Upper lobe of right lung (tissue), 1 donor: ENCODE data around the gene ABCG1. TPM values are rescaled to one million over a fixed set of nuclear protein-coding genes. Genes with fewer than 3 reads are reported as not detected.

ENCODE experiments used
- ATAC-seq: fragments of 200-7000 bp; cut with Tn5 transposase; one replicate; pipeline ENCODE4 v1.9.1; 2020; ENCODE audit warnings: mild to moderate bottlenecking, moderate library complexity
- DNase-seq: peaks from one replicate; pipeline ENCODE4 v3.0.0-alpha.2; 2020
- H3K27ac ChIP-seq: fragments of 200-600 bp; one replicate; pipeline ENCODE4 v1.8.0; 2022
- H3K27me3 ChIP-seq: fragments of 200-600 bp; one replicate; pipeline ENCODE4 v1.8.0; 2022; ENCODE audit warnings: mild to moderate bottlenecking
- H3K36me3 ChIP-seq: fragments of 200-600 bp; one replicate; pipeline ENCODE4 v1.8.0; 2022
- H3K4me1 ChIP-seq: fragments of 200-600 bp; one replicate; pipeline ENCODE4 v1.8.0; 2022
- H3K4me3 ChIP-seq: fragments of 200-600 bp; one replicate; pipeline ENCODE4 v1.8.0; 2022; ENCODE audit warnings: mild to moderate bottlenecking
- H3K9me3 ChIP-seq: fragments of 200-600 bp; one replicate; pipeline ENCODE4 v1.8.0; 2022
- intact Hi-C: fragments of 100-400 bp; cut with DNase I; formaldehyde crosslinking; loops from one replicate; pipeline ENCODE4 v1.11.0; 2022
- total RNA-seq: library from RNA; stranded (reverse); fragmentation: NEBNext Ultra II Directional; extraction: Animal tissue kit (Norgen Biotek cat#: 25700); gene quantifications from one replicate; pipeline ENCODE4 v1.2.1, GENCODE V29; 2021
- TF ChIP-seq, protein P1 (sequence below): fragments of 200-600 bp; IDR thresholded peaks from one replicate; pipeline ENCODE4 v1.8.0; 2022; ENCODE audit warnings: antibody characterized with exemption
- donor health status: DM: no; HTN: yes; CAD: no; lungs with severe emphysema.

ABCG1 gene
- total RNA-seq, 1 donor from 2014 or later = 62.6 TPM

DNA sequence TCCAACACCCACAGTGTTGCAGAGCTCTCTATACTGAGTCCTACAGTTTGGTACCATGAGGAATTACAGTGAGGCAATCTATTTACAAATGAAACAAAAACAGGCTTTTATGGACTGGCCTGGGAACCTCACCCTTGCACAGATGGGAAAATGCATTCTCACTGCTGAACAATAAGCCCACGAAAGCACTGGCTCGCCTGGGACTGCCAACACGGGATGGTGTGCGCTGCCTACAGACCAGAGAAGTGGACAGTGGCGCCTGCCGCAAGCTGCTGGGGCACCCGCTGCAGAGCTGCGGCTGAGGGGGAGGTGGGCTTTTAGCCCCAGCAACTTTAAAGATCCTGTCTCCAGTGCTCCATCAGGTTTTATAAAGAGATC lies 28.5 kb upstream of the ABCG1 start:
- intact Hi-C loops = no loop called here

GRCh38 chr21:42191064-42191463 lies 27.9 kb upstream of the ABCG1 start:
- Histone ChIP-seq H3K4me3 (no peak overlapping the region), H3K27ac (no peak overlapping the region), H3K36me3 (no peaks in the 10 kb centered on the region), H3K4me1 (peaks cover 4% of the 10 kb centered on the region), H3K9me3 (no peaks in the 10 kb centered on the region), H3K27me3 (no peaks in the 10 kb centered on the region)
- intact Hi-C loops = no loop called here
- TF ChIP-seq, protein P1, sequence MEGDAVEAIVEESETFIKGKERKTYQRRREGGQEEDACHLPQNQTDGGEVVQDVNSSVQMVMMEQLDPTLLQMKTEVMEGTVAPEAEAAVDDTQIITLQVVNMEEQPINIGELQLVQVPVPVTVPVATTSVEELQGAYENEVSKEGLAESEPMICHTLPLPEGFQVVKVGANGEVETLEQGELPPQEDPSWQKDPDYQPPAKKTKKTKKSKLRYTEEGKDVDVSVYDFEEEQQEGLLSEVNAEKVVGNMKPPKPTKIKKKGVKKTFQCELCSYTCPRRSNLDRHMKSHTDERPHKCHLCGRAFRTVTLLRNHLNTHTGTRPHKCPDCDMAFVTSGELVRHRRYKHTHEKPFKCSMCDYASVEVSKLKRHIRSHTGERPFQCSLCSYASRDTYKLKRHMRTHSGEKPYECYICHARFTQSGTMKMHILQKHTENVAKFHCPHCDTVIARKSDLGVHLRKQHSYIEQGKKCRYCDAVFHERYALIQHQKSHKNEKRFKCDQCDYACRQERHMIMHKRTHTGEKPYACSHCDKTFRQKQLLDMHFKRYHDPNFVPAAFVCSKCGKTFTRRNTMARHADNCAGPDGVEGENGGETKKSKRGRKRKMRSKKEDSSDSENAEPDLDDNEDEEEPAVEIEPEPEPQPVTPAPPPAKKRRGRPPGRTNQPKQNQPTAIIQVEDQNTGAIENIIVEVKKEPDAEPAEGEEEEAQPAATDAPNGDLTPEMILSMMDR = no peak
- no peak for ATAC-seq
- no peak for DNase-seq

More for the DNA sequence above, 28.5 kb upstream of the ABCG1 start:
- no peak for ATAC-seq
- Histone ChIP-seq H3K36me3 (no peaks in the 10 kb centered on the region), H3K27me3 (no peaks in the 10 kb centered on the region), H3K4me3 (no peak overlapping the region), H3K4me1 (peaks cover 4% of the 10 kb centered on the region), H3K9me3 (no peaks in the 10 kb centered on the region), H3K27ac (no peak overlapping the region)
- TF ChIP-seq, protein P1 = no peak
- DNase-seq = no peak

DNA sequence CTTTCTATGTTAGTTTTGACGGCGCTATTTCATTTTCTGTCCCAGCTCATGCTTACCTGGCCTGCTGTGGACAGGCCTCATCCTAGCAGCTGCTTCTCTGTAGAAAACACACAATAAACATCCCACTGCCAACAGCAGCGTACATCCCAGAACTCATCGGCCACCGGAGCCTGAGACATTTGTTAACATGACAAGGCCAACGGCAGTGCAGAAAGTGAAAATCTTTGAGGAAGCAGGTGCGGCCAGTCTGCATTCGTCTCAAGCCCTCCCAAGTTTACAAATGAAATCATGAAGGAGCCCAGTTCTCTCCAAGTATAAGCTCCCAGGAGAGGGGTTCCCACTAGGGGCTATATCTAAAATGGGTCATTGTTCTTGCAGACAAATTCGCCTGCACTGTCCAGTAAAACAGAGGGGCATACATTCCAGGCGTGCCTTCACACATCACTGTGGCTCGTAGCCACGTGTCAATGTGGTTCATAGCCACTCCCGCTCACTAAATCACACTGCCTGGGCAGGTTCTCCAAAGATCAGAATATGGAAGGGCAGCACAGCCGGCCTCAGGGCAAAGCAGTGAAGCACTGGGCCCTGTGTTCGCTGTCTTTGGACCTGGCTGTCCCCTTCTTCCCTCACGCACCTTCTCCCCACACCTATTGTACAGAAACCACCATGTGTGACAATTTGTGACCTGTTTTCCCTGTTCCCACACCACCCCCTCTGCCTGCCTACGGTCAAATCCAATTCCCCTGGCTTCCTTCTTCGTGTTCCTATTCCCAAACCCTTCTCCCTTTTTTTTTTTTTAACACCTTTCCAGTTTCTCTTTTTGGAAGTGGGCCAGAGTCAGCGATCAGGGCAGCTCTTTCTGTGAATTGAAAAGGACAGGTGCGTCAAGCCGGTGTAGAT lies 27.0 kb upstream of the ABCG1 start:
- DNase-seq (no peak), ATAC-seq (no peak)
- intact Hi-C loops = no loop called here
- Histone ChIP-seq H3K9me3 (no peaks in the 10 kb centered on the region), H3K4me3 (no peak overlapping the region), H3K4me1 (peaks cover 4% of the 10 kb centered on the region), H3K27ac (no peak overlapping the region), H3K27me3 (no peaks in the 10 kb centered on the region), H3K36me3 (no peaks in the 10 kb centered on the region)
- TF ChIP-seq, protein P1 = no peak

DNA sequence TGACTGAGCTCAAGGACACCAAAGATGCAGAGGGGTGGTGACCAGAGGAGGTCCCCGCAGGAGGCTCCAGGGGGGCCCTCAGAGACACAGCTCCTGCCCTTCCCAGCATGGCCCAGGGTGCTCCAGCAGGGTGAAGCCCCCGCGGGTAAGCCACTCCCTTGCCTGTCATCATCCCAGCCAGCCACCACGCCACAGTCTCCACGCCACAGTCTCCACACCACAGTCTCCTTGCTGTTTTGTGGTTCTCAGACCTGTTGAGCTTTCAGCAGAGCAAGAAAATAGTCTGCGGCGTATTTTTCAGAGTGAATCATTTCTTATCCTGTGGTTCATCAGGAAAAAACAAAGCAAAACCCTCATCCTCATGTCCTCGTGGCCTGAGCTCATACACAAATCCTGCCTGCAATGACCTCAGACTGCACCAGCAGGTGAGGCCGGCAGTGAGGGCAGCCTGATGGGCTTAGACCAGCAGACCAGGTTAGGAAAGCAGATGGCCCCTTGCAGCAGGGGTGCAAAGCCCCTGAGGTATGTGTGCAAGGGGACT lies 25.7 kb upstream of the ABCG1 start:
- ATAC-seq (no peak), DNase-seq (no peak)
- Histone ChIP-seq H3K9me3 (no peaks in the 10 kb centered on the region), H3K27me3 (no peaks in the 10 kb centered on the region), H3K36me3 (no peaks in the 10 kb centered on the region), H3K4me3 (no peak overlapping the region), H3K4me1 (peaks cover 4% of the 10 kb centered on the region), H3K27ac (no peak overlapping the region)
- TF ChIP-seq, protein P1 = no peak
- intact Hi-C loops = no loop called here

DNA sequence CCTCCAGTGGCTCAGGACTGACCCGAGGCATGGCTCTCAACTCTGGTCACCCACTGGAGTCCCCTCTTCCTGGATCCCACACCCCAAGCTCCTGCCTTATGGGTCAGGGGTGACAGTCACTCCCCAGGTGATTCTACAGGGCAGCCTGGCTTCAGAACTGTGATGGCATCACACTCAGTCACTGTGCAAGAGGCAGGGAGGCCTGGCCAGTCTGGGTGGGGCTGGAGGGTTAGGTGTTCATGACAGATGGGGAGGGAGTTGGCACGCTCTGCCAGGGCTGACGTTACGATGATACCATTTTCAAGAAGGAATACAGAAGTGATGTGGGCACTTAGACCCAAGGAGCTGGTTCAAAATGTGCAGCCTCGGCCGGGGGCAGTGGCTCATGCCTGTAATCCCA lies 25.2 kb upstream of the ABCG1 start:
- no peak for DNase-seq
- Histone ChIP-seq H3K4me1 (peaks cover 7% of the 10 kb centered on the region), H3K27ac (no peak overlapping the region), H3K4me3 (no peak overlapping the region), H3K9me3 (no peaks in the 10 kb centered on the region), H3K36me3 (no peaks in the 10 kb centered on the region), H3K27me3 (no peaks in the 10 kb centered on the region)
- TF ChIP-seq, protein P1 = no peak
- intact Hi-C loops = no loop called here
- no peak for ATAC-seq
